Cardiac fibroblast (primary cell): ENCODE measurements around the gene TNNT3.
"Not testable (repeated sequence)": the region's sequence is repeated elsewhere in the genome, so short reads cannot be mapped to it uniquely, and the experiment has no call there.

ENCODE experiments used
- DNase-seq, 2 donors: peaks; one replicate each; pipeline versions ENCODE4 v3.0.0 to v3.0.0-alpha.2; 2010; ENCODE audit warnings: low read depth in 2 of 2
- H3K4me3 ChIP-seq, 2 donors: replicated peaks in 1 of 2; 1 replicate in 1 of 2; 2 replicates in 1 of 2; pipeline ENCODE4 v1.5.1; 2011; ENCODE audit warnings: low read depth in 2 of 2, low read length in 2 of 2, mild to moderate bottlenecking in 2 of 2, moderate library complexity in 1 of 2
- CTCF ChIP-seq: IDR thresholded peaks from one replicate; pipeline ENCODE4 v1.5.1; 2011; ENCODE audit warnings: low read depth, mild to moderate bottlenecking, low read length, inconsistent platforms

Gene TNNT3

DNA sequence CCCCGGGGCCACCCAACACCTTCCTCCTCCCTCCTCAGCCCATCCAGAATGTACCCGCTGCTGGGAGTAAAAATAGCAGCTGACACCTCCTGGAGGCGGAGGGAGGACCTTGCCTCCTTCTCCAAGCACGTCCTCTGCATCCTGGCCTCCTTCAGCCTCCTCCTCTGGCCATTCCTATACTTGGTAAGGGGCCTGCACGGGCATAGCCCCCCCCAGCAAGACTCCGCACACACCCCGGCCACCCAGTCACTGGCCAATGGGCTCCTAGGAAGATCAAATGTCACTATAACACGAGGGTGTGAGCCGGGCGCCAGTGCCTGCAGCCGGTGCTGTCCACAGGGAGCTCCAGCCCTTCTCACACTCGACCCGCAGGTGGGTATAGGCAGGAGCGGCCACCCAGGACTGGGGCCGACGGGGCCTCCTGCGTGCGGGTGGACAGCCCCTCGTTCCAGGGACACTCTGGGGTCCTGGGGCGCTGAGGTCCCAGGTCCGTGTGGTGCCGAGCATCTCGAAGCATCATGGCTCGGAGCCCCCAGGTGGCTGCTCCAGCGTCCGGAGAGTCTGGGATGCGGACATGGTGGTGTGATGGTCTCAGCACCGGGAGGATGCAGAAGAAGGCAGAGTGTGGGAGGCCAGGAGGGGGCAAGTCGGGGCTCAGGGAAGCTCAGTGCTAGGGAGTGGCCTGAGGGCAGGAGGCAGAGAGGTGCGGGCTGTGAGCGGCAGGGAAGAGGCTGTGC is at the start of gene TNNT3:
TSS of gene TNNT3 (plus strand) at position 313 of the 737 bp plus-strand sequence. CDS start 3,172 bp downstream, outside the sequence.
- H3K4me3 ChIP-seq: no peak within 1 kb of the TSS
- peak in 1 of 2 donors; percentile 27 for DNase-seq
- TF ChIP-seq CTCF: peak; percentile 1

- no peak for TF ChIP-seq CTCF
- DNase-seq: no peak
- no peak overlapping the region for H3K4me3 ChIP-seq
Observed at GRCh38 chr11:1870326-1870696, 49.2 kb upstream of the TNNT3 start.

GRCh38 chr11:1870721-1871466 is 48.6 kb upstream of the TNNT3 start:
- peak overlapping the region in 1 of 2 donors; percentile 2 for H3K4me3 ChIP-seq
- no peak for DNase-seq
- no peak for TF ChIP-seq CTCF

DNA sequence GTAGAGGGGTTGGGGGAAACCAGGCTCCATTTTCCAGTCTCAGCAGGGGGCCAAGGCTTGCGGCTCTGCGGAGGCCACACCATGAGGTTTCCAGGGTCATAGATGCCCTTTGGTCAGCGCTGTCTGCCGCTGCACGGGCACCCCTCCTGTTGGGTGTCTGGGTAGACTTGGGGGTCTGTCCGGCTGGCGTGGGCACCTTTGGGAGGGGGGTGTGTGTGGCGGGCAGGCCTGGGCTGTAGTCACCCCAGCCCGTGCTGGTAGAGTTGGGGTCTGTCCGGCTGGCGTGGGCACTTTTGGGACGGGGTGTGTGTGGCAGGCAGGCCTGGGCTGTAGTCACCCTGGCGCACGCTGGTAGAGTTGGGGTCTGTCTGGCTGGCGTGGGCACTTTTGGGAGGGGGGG is 48.0 kb upstream of the TNNT3 start:
- no peak overlapping the region for H3K4me3 ChIP-seq
- no peak for DNase-seq
- no peak for TF ChIP-seq CTCF

DNA sequence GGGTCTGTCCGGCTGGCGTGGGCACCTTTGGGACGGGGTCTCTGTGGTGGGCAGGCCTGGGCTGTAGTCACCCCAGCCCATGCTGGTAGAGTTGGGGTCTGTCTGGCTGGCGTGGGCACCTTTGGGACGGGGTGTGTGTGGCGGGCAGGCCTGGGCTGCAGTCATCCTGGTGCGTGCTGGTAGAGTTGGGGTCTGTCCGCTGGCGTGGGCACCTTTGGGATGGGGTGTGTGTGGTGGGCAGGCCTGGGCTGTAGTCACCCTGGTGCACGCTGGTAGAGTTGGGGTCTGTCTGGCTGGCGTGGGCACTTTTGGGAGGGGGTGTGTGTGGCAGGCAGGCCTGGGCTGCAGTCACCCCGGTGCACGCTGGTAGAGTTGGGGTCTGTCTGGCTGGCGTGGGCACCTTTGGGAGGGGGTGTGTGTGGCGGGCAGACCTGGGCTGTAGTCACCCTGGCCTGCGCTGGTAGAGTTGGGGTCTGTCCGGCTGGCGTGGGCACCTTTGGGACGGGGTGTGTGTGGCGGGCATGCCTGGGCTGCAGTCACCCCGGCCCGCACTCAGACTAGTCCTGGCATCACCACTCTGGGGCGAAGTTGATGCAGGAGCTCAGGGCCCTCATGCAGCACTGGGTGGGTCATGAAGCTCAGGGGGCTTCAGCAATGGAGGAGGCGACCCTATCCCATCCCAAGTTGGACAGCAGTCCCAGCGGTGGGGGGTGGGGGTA is 47.1 kb upstream of the TNNT3 start:
- no peak overlapping the region for H3K4me3 ChIP-seq
- no peak for DNase-seq
- TF ChIP-seq CTCF: no peak

- peak; percentile 52 to 76 for DNase-seq
- H3K4me3 ChIP-seq: no peak overlapping the region
- no peak for TF ChIP-seq CTCF
Observed at GRCh38 chr11:1873048-1873812, 46.3 kb upstream of the TNNT3 start.

DNA sequence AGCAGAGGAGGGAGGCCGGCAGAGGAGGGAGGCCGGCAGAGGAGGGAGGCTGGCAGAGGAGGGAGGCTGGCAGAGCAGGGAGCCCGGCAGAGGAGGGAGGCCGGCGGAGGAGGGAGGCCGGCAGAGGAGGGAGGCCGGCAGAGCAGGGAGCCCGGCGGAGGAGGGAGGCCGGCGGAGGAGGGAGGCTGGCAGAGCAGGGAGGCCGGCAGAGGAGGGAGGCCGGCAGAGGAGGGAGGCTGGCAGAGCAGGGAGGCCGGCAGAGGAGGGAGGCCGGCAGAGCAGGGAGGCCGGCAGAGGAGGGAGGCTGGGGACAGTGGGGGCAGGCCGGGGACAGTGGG is 45.7 kb upstream of the TNNT3 start:
- not testable (repeated sequence) for DNase-seq

DNA sequence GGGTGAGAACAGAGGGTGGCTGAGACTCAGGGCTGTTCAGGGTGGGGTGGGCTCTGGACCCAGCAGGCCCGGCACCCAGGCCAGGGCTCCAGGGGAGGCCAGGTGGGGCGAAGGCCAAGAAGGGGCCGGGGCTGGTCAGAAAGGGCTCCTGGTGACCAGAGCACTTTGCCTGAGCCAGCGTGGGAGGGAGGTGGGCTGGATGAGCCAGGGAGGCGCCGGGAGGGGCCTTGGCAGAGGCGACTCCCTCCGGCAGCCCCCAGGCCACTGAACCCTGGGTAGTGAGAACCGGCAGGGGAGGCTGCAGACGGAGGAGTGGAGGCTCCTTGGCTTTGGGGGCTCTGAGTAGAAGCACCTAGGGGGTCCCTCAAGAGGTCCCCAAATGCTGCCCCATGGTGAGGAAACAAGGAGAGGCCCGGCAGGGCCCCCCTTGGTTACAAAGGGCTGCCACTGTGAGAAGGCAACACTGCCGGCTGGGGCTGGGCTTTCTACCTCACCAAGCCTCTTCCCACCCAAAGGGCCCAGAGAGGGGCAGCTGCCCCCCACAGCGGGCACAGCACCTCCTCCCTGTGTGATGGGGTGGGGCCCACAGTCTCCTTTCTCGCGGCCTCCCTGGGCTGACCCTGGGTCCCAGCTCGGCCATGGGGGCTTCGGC is 44.9 kb upstream of the TNNT3 start:
- not testable (repeated sequence) for DNase-seq, H3K4me3 ChIP-seq

More for the DNA sequence above, 45.7 kb upstream of the TNNT3 start:
- H3K4me3 ChIP-seq: not testable (repeated sequence)
